OCI-LY3 (cell line): ENCODE data around the gene LAPTM5.

ENCODE experiments used
- H2AFZ ChIP-seq: fragments of 200-600, 300-600 bp; shearing (Covaris generic); 2 replicates; pipeline ENCODE4 v1.6.0; 2014; ENCODE audit warnings: antibody characterized with exemption, low read depth, low read length
- H3K27ac ChIP-seq: fragments of 200-600, 300-600 bp; sonication (generic); 2 replicates; pipeline ENCODE4 v1.5.1; 2014; ENCODE audit warnings: mild to moderate bottlenecking, low read length, moderate library complexity, mixed read lengths
- H3K27me3 ChIP-seq: fragments of 200-600, 300-600 bp; sonication (generic); 2 replicates; pipeline ENCODE4 v1.6.1; 2014; ENCODE audit warnings: low read depth, low read length, mixed read lengths
- H3K36me3 ChIP-seq: fragments of 200-600, 300-600 bp; sonication (generic); replicated peaks from 2 replicates; pipeline ENCODE3; 2014; ENCODE audit warnings: low read depth, low read length, mixed read lengths
- H3K4me1 ChIP-seq: fragments of 300-600, 200-600 bp; sonication (generic); 2 replicates; pipeline ENCODE4 v1.6.1; 2014; ENCODE audit warnings: low read length, mixed read lengths
- H3K4me2 ChIP-seq: fragments of 200-600, 300-600 bp; sonication (generic); 2 replicates; pipeline ENCODE4 v1.6.1; 2014; ENCODE audit warnings: low read length, mixed read lengths
- H3K4me3 ChIP-seq: fragments of 300-600, 200-600 bp; sonication (generic); 2 replicates; pipeline ENCODE4 v1.5.1; 2014; ENCODE audit warnings: antibody characterized with exemption, mild to moderate bottlenecking, low read length, moderate library complexity
- H3K79me2 ChIP-seq: fragments of 300-600, 200-600 bp; shearing (Covaris generic); 2 replicates; pipeline ENCODE4 v1.6.1; 2014; ENCODE audit warnings: mild to moderate bottlenecking, low read length, mixed read lengths
- H3K9ac ChIP-seq: fragments of 300-600, 200-600 bp; shearing (Covaris generic); 2 replicates; pipeline ENCODE4 v1.6.0; 2014; ENCODE audit warnings: mild to moderate bottlenecking, low read length, moderate library complexity
- H3K9me3 ChIP-seq: fragments of 200-600, 300-600 bp; shearing (Covaris generic); 2 replicates; pipeline ENCODE4 v1.6.1; 2014; ENCODE audit warnings: low read length, mixed read lengths; ENCODE audit not compliant: insufficient read depth
- H4K20me1 ChIP-seq: fragments of 200-600, 300-600 bp; sonication (generic); 2 replicates; pipeline ENCODE4 v1.6.1; 2016; ENCODE audit warnings: low read length, mixed read lengths; ENCODE audit not compliant: insufficient read depth
- EZH2phosphoT487 ChIP-seq: fragments of 200-600 bp; shearing (Covaris generic); IDR thresholded peaks from 2 replicates; pipeline ENCODE4 v1.6.1; 2018; ENCODE audit warnings: antibody characterized with exemption, mixed run types, low read depth
- TF ChIP-seq, protein P1 (sequence below): fragments of 200-600, 300-600 bp; sonication (generic); IDR thresholded peaks from 2 replicates; pipeline ENCODE4 v1.5.1; 2014; ENCODE audit warnings: antibody characterized with exemption, low read length, low read depth

Gene LAPTM5

GRCh38 chr1:30773722-30774358 lies 16.3 kb upstream of the LAPTM5 start:
- H3K36me3 ChIP-seq: no peaks in the 10 kb centered on the region
- peaks cover 17% of the 10 kb centered on the region for H3K4me1 ChIP-seq
- H3K9ac ChIP-seq: no peak overlapping the region
- no peak overlapping the region for H3K4me2 ChIP-seq
- H4K20me1 ChIP-seq: no peaks in the 10 kb centered on the region
- no peak overlapping the region for H2AFZ ChIP-seq
- no peaks in the 10 kb centered on the region for H3K79me2 ChIP-seq
- no peak overlapping the region for H3K27ac ChIP-seq
- TF ChIP-seq, protein P1, sequence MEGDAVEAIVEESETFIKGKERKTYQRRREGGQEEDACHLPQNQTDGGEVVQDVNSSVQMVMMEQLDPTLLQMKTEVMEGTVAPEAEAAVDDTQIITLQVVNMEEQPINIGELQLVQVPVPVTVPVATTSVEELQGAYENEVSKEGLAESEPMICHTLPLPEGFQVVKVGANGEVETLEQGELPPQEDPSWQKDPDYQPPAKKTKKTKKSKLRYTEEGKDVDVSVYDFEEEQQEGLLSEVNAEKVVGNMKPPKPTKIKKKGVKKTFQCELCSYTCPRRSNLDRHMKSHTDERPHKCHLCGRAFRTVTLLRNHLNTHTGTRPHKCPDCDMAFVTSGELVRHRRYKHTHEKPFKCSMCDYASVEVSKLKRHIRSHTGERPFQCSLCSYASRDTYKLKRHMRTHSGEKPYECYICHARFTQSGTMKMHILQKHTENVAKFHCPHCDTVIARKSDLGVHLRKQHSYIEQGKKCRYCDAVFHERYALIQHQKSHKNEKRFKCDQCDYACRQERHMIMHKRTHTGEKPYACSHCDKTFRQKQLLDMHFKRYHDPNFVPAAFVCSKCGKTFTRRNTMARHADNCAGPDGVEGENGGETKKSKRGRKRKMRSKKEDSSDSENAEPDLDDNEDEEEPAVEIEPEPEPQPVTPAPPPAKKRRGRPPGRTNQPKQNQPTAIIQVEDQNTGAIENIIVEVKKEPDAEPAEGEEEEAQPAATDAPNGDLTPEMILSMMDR: no peak
- no peak for TF ChIP-seq EZH2phosphoT487
- H3K9me3 ChIP-seq: no peaks in the 10 kb centered on the region
- H3K27me3 ChIP-seq: peaks cover 4% of the 10 kb centered on the region; the same call in 1 of the 2 replicates
- no peak overlapping the region for H3K4me3 ChIP-seq

- no peak for TF ChIP-seq EZH2phosphoT487
- TF ChIP-seq, protein P1: no peak
- no peaks in the 10 kb centered on the region for H3K4me1 ChIP-seq
- H3K4me2 ChIP-seq: no peak overlapping the region
- no peaks in the 10 kb centered on the region for H4K20me1 ChIP-seq
- H3K9ac ChIP-seq: no peak overlapping the region
- no peak overlapping the region for H3K4me3 ChIP-seq
- no peaks in the 10 kb centered on the region for H3K36me3 ChIP-seq
- H3K9me3 ChIP-seq: no peaks in the 10 kb centered on the region
- H2AFZ ChIP-seq: no peak overlapping the region
- H3K79me2 ChIP-seq: no peaks in the 10 kb centered on the region
- H3K27me3 ChIP-seq: no peaks in the 10 kb centered on the region
- H3K27ac ChIP-seq: no peak overlapping the region
Measured at GRCh38 chr1:30771005-30771404, 13.4 kb upstream of the LAPTM5 start.

GRCh38 chr1:30770150-30770549 lies 12.6 kb upstream of the LAPTM5 start:
- H3K9ac ChIP-seq: no peak overlapping the region
- H3K27me3 ChIP-seq: no peaks in the 10 kb centered on the region
- H3K79me2 ChIP-seq: no peaks in the 10 kb centered on the region
- no peak overlapping the region for H2AFZ ChIP-seq
- H3K27ac ChIP-seq: no peak overlapping the region
- no peak overlapping the region for H3K4me2 ChIP-seq
- H3K36me3 ChIP-seq: no peaks in the 10 kb centered on the region
- H3K4me1 ChIP-seq: peaks cover 7% of the 10 kb centered on the region
- H3K9me3 ChIP-seq: no peaks in the 10 kb centered on the region
- H3K4me3 ChIP-seq: no peak overlapping the region
- no peak for TF ChIP-seq EZH2phosphoT487
- TF ChIP-seq, protein P1: no peak
- H4K20me1 ChIP-seq: no peaks in the 10 kb centered on the region

DNA sequence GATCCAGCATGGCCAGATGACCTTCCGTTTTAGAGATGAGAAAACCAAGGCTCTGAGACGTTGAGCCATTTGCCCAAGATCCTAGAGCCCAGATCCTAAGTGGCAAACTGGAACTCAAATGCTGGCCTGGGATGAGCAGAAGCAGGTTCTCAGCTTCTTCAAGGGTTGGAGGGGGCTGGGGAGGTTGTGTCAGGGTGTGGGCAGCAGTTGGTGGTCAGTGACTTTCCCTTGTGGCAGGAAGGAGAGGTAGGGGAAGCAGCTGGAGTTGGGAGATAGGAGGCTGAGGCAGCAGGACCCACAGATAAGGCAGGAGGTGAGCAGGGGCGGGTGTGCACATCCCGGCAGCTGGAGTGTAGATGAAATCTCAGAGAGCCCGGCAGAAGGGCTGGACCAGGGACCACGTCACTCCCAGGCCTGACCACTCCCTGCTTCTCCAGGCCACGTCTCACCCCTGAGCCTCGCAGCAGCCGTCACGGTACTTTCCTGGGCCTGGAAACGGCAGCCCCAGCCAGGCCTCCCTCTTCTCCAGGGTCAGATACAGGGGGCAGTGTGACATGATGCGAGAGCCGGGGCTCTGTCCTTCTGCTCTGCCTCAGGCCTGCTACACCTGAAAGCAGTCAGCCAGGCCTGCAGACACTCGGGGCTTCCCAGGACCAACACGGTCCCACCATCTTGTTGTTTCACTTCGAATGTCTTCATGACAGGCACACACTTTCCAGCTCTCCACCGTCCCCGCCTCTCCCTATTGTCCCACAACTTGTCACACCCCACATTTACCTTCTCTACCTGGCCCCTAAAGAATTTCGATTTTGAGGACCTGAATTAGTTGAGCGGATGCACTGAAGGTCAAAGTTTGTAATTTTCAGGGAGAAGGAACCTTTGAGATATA lies 11.5 kb upstream of the LAPTM5 start:
- Histone ChIP-seq H3K36me3 (no peaks in the 10 kb centered on the region), H3K4me3 (no peak overlapping the region), H3K79me2 (no peaks in the 10 kb centered on the region), H2AFZ (no peak overlapping the region), H3K9me3 (no peaks in the 10 kb centered on the region), H3K9ac (no peak overlapping the region), H3K4me2 (no peak overlapping the region), H3K27ac (no peak overlapping the region), H3K27me3 (no peaks in the 10 kb centered on the region), H3K4me1 (peaks cover 14% of the 10 kb centered on the region), H4K20me1 (no peaks in the 10 kb centered on the region)
- TF ChIP-seq EZH2phosphoT487: no peak
- TF ChIP-seq, protein P1: no peak
